Measurements from ENCODE around the gene CAMK2B. TPM values are rescaled to one million over a fixed set of nuclear protein-coding genes. Genes with fewer than 3 reads are reported as not detected.

The CAMK2B gene
- total RNA-seq, 1 donor from 2014 or later, result 0.23 TPM

GRCh38 chr7:44327981-44328380 is 2.6 kb upstream of the CAMK2B start:
- Mint-ChIP-seq H3K27ac (ENCODE audit: unreplicated experiment) (no peak overlapping the region), H3K9me3 (ENCODE audit: unreplicated experiment) (no peaks in the 10 kb centered on the region), H3K36me3 (ENCODE audit: low read depth, unreplicated experiment) (no peaks in the 10 kb centered on the region), H3K27me3 (ENCODE audit: unreplicated experiment) (peaks cover 19% of the 10 kb centered on the region), H3K4me3 (ENCODE audit: unreplicated experiment) (no peak overlapping the region), H3K4me1 (ENCODE audit: unreplicated experiment) (peaks cover 11% of the 10 kb centered on the region)
- DNase-seq (ENCODE audit: low spot score), result no peak
- TF ChIP-seq CTCF (IDR thresholded peaks at IDR 0.05; ENCODE audit: unreplicated experiment), result no peak

- H3K36me3 Mint-ChIP-seq (ENCODE audit: low read depth, unreplicated experiment), result no peaks in the 10 kb centered on the region
- no peak overlapping the region for H3K4me3 Mint-ChIP-seq (ENCODE audit: unreplicated experiment)
- H3K4me1 Mint-ChIP-seq (ENCODE audit: unreplicated experiment), result peaks cover 11% of the 10 kb centered on the region
- peaks cover 19% of the 10 kb centered on the region for H3K27me3 Mint-ChIP-seq (ENCODE audit: unreplicated experiment)
- no peak overlapping the region for H3K27ac Mint-ChIP-seq (ENCODE audit: unreplicated experiment)
- no peak for DNase-seq (ENCODE audit: low spot score)
- no peaks in the 10 kb centered on the region for H3K9me3 Mint-ChIP-seq (ENCODE audit: unreplicated experiment)
- no peak for TF ChIP-seq CTCF (IDR thresholded peaks at IDR 0.05; ENCODE audit: unreplicated experiment)
Observed at GRCh38 chr7:44326261-44327125, 1.1 kb upstream of the CAMK2B start.

- DNase-seq (ENCODE audit: low spot score), result no peak
- H3K27ac Mint-ChIP-seq (ENCODE audit: unreplicated experiment), result no peak overlapping the region
- H3K9me3 Mint-ChIP-seq (ENCODE audit: unreplicated experiment), result no peaks in the 10 kb centered on the region
- peaks cover 19% of the 10 kb centered on the region for H3K27me3 Mint-ChIP-seq (ENCODE audit: unreplicated experiment)
- H3K4me3 Mint-ChIP-seq (ENCODE audit: unreplicated experiment), result peak overlapping the region; percentile 91
- H3K4me1 Mint-ChIP-seq (ENCODE audit: unreplicated experiment), result peaks cover 11% of the 10 kb centered on the region
- no peak for TF ChIP-seq CTCF (IDR thresholded peaks at IDR 0.05; ENCODE audit: unreplicated experiment)
- H3K36me3 Mint-ChIP-seq (ENCODE audit: low read depth, unreplicated experiment), result no peaks in the 10 kb centered on the region
Observed at GRCh38 chr7:44325811-44326241, 432 bp upstream of the CAMK2B start.

- H3K27me3 Mint-ChIP-seq (ENCODE audit: unreplicated experiment), result peaks cover 19% of the 10 kb centered on the region
- DNase-seq (ENCODE audit: low spot score), result no peak
- H3K4me1 Mint-ChIP-seq (ENCODE audit: unreplicated experiment), result peaks cover 11% of the 10 kb centered on the region
- H3K4me3 Mint-ChIP-seq (ENCODE audit: unreplicated experiment), result peak overlapping the region; percentile 79
- no peaks in the 10 kb centered on the region for H3K36me3 Mint-ChIP-seq (ENCODE audit: low read depth, unreplicated experiment)
- H3K27ac Mint-ChIP-seq (ENCODE audit: unreplicated experiment), result no peak overlapping the region
- no peaks in the 10 kb centered on the region for H3K9me3 Mint-ChIP-seq (ENCODE audit: unreplicated experiment)
- TF ChIP-seq CTCF (IDR thresholded peaks at IDR 0.05; ENCODE audit: unreplicated experiment), result no peak
Observed at GRCh38 chr7:44324481-44325200, 753 bp downstream of the CAMK2B start.

- Mint-ChIP-seq H3K9me3 (ENCODE audit: unreplicated experiment) (no peaks in the 10 kb centered on the region), H3K27me3 (ENCODE audit: unreplicated experiment) (peaks cover 19% of the 10 kb centered on the region), H3K36me3 (ENCODE audit: low read depth, unreplicated experiment) (no peaks in the 10 kb centered on the region), H3K27ac (ENCODE audit: unreplicated experiment) (no peak overlapping the region), H3K4me3 (ENCODE audit: unreplicated experiment) (peak overlapping the region; percentile 79), H3K4me1 (ENCODE audit: unreplicated experiment) (peaks cover 11% of the 10 kb centered on the region)
- no peak for TF ChIP-seq CTCF (IDR thresholded peaks at IDR 0.05; ENCODE audit: unreplicated experiment)
- no peak for DNase-seq (ENCODE audit: low spot score)
Observed at GRCh38 chr7:44324204-44324480, 1.3 kb downstream of the CAMK2B start.
